DMS153 treated with DMSO at 0.1 percent for 48 hours (cell line): ENCODE data around the gene KLHL40.

Source experiments
- DNase-seq: peaks from one replicate; lab custom pipeline; 2025; ENCODE audit not compliant: unreplicated experiment; lab: John Stamatoyannopoulos, UW

The KLHL40 gene, protein sequence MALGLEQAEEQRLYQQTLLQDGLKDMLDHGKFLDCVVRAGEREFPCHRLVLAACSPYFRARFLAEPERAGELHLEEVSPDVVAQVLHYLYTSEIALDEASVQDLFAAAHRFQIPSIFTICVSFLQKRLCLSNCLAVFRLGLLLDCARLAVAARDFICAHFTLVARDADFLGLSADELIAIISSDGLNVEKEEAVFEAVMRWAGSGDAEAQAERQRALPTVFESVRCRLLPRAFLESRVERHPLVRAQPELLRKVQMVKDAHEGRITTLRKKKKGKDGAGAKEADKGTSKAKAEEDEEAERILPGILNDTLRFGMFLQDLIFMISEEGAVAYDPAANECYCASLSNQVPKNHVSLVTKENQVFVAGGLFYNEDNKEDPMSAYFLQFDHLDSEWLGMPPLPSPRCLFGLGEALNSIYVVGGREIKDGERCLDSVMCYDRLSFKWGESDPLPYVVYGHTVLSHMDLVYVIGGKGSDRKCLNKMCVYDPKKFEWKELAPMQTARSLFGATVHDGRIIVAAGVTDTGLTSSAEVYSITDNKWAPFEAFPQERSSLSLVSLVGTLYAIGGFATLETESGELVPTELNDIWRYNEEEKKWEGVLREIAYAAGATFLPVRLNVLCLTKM

GRCh38 chr3:42685363-42685881 is at the start of gene KLHL40:
Gene KLHL40 (plus strand): TSS chr3:42685537. CDS start chr3:42685619, 82 bp downstream.
- no peak for DNase-seq

- DNase-seq: no peak
Observed at GRCh38 chr3:42637001-42637400, 48.3 kb upstream of the KLHL40 start.

- no peak for DNase-seq
Observed at GRCh38 chr3:42638339-42638842, 46.9 kb upstream of the KLHL40 start.

DNA sequence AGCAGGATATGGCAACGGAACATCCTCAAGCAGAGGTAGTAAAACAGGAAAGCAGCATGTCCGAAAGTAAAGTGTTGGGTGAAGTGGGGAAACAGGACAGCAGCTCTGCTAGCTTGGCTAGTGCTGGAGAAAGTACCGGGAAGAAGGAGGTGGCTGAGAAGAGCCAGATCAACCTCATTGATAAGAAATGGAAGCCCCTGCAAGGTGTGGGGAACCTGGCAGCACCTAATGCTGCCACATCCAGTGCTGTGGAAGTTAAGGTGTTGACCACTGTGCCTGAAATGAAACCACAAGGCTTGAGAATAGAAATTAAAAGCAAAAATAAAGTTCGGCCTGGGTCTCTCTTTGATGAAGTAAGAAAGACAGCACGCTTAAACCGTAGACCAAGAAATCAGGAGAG is 46.1 kb upstream of the KLHL40 start:
- DNase-seq: no peak

GRCh38 chr3:42640129-42640528 is 45.2 kb upstream of the KLHL40 start:
- no peak for DNase-seq

- DNase-seq: no peak
Observed at GRCh38 chr3:42640771-42641370, 44.5 kb upstream of the KLHL40 start.

DNA sequence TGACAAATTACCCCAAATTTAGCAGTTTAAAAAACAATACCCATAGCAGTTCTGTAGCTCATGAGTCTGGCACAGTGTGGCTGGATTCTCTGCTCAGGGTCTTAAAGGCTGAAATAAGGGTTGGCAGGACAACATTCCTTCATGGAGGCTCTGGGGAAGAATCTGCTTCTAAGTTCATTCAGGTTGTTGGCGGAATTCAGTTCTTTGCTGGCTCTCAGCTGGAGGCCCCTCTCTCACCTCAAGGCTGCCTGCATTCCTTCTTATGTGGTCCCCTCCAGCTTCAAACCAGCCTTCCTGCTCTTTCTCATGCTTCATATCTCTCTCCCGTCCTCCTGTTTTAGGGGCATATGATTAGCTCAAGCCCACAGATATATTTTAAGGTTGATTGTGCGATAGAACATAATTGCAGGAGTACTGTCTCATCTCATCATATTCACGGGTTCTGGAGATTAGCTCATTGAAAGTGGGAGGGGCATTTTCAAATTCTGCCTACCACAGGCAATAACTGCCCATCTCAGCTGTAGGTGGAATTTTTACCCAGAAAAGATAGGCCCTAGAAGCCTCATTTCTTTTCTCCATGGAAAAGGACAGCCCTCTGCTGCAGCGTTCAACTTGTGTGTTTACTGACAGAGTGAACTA is 37.4 kb upstream of the KLHL40 start:
- DNase-seq: no peak

GRCh38 chr3:42649006-42649405 is 36.3 kb upstream of the KLHL40 start:
- no peak for DNase-seq

DNA sequence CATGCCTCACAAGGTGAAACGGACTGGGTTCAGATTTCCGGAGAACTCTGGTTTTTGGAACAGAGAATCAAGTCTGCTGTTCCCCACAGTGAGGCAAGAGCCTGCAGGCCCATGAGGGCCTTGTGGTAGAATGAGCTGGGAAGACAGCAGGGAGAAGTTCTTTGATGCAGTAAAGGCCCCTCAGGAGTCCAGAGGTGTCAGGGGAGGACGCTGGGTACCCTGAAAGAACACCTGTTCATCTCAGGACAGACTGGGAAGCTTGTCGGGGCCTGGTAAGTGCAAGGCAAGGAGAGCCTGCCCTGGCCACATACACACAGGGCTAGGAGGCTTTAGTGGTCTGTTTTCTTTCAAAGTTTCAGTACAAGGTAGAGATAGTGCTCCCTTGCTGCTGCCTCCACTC is 35.6 kb upstream of the KLHL40 start:
- no peak for DNase-seq

GRCh38 chr3:42651248-42652091 is 33.9 kb upstream of the KLHL40 start:
- no peak for DNase-seq

DNA sequence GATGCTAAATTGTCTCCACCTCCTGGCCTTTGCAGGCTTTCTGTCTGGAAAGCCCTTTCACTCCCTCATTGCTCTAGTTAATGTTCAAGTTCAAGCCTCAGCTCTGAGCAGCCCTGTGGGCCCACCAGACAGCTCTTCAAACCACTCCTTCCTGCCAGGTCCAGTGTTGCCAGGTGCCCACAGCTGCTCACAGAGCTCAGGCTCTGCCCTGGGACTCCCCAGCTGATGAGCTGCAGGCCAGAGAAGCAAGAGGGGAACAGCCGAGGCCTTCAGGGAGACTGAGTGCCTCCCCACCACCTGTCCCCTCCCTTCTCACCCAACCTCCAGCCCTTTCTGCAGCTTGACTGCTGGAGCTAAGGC is 33.1 kb upstream of the KLHL40 start:
- no peak for DNase-seq

GRCh38 chr3:42652611-42653302 is 32.6 kb upstream of the KLHL40 start:
- no peak for DNase-seq

GRCh38 chr3:42653303-42653559 is 32.1 kb upstream of the KLHL40 start:
- DNase-seq: no peak

DNA sequence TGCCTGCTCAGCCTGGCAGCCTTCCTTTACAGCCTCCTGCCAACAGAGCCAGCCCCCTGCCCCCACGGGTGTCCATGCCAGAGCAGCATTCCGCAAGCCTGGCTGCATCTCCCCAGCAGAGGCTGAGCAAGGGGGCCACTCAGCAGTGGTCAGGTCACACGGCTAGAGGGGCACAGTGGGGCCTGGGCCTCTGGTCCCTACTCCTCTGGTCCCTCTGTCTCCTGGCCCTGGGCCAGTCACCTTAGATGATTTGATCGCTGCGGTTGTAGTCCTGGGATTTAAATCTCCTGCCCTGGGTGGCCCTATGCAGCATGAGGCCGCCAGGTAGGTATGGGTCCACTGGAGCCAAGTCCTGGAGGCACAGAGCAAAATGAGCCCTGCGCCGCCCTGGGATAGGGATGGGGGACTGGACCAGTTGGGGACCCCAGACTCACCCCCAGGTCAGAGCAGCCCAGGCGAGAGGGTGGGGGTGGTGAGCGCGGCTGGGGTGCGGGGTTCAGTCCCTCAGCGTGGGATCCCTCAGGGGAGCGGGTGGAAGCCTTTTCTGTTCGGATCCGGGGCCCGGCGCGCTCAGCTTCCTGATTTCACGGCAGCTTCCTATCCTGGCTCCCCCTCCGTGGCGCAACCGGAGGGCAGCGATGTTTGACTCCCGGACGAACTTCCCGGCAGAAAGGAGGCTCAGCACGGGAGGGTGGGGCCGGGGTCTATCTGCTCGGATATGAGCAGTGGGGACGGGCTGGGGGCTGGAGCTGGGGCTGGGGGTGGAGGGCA is 31.6 kb upstream of the KLHL40 start, which contains the start of gene ZBTB47:
Gene ZBTB47, plus strand, starts transcription at position 138 of the 771 bp plus-strand sequence. CDS start 4,659 bp downstream, outside the sequence.
- no peak for DNase-seq

DNA sequence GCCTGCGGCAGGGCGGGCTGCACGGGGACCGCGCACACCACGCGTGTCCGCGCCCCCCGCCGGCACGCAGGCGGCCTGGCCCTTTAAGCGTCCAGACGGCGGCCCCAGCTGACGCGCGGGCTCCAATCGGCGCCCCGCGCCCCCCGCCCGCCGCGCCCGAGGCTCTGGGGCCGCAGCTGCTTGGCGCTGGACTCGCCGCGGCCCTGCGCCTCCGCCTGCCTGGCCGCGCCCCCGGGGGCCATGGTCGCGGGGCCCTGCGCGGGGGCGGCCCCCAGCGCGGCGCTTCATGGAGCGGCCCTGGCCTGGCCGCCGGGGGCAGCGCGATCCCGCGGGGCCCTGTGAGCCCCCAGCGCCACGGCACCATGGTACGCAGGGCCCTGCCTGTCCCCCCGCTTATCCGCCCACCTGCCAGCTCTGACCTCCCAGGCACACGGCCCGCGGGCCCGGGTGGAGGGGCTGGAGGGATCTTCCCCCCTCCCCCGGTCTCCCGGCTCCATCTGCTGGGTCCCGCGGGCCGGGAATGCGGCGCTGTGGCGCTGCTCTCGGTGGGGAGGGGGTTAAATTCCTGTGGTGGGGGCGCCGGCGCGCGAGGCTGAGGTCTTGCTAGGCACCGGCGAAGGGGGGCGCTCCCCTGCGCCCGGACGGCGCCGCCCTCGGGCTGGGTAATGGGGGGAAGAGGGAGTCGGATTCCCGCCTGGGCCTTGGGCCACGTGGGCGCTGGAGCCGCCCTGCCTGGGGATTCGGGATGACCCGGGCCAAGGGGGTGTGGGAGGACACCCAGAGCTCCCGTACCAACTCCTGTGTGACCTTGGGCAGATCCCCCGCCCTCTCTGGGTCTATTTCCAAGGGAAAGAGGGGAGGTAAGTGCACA is 30.8 kb upstream of the KLHL40 start:
- no peak for DNase-seq

DNA sequence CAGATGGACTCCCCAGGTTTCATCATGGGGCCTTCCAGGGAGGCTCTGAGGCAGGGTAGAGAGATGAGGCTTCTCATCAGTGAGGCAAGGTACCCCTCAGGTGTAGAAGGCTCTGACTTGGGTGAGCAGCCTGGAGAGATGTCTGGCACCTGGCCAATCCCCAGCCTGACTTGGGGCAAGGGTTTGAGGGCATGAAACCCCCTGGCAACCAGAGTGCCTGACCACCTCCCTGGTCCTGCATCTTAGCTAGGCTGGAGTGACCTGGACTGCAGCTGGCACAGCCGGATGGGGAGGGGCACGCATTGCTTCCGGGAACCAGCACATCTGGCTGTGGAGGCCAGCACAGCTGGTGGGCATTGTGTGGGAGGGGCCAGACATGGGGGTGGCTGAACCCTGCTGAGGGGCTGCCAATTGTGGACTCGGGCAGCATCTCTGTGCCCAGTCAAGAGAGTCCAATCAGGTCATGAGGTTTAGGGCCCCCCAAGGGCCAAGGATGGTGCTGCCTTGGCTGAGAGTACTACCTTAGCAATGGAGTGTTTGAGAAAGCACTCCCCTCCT is 29.9 kb upstream of the KLHL40 start:
- DNase-seq: no peak

- no peak for DNase-seq
Observed at GRCh38 chr3:42655980-42656679, 29.2 kb upstream of the KLHL40 start.
